Measurements from ENCODE around the gene MARCO. TPM values are rescaled to one million over a fixed set of nuclear protein-coding genes. Genes with fewer than 3 reads are reported as not detected.
A peak's percentile ranks its signal among the peaks of the same experiment; 100 is the strongest.

The MARCO gene
- total and polyA plus RNA-seq, 3 donors from 2014 or later = 0.55 to 16.0 (median 0.74) TPM

- H3K9me3 ChIP-seq = no peaks in the 10 kb centered on the region
- DNase-seq = peak; percentile 7
- H3K27me3 ChIP-seq = no peaks in the 10 kb centered on the region
- no peaks in the 10 kb centered on the region for H3K36me3 ChIP-seq (ENCODE audit: low read depth, missing control alignments)
- no peak overlapping the region for H3K4me3 ChIP-seq
- no peak overlapping the region for H3K27ac ChIP-seq
- WGBS, 2 donors = 87 to 89% methylated on average over 3 of the region's 3 CpGs
- TF ChIP-seq CTCF (IDR thresholded peaks at IDR 0.05) = no peak
- no peak for TF ChIP-seq POLR2A (IDR thresholded peaks at IDR 0.05)
- H3K4me1 ChIP-seq = no peaks in the 10 kb centered on the region
- intact Hi-C loops (cut with DNase I; ENCODE audit: low total_unique reads) = no loop called here
Observed at GRCh38 chr2:119004602-119005001, 62.6 kb downstream of the MARCO start.

DNA sequence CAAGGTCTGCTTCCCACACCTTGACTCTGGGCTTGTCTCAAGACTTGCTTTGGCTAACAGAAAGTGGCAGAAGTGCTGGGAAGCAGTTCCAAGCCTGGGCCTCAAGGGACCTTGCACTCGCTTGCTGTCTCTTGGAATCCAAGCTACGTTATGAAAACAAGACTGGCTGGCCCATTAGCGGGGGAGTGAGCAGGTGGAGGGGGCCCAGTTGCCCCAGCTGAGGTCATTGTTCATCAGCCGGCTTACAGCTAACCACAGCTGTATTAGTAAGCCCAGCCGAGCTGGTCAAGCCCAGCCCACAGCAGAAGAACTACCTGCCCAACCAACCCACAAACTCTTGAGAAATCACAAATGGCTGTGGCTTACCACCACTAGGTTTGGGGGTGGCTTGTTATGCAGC lies 63.1 kb downstream of the MARCO start:
- no peaks in the 10 kb centered on the region for H3K36me3 ChIP-seq (ENCODE audit: low read depth, missing control alignments)
- peak; percentile 1 for DNase-seq
- no peak overlapping the region for H3K4me3 ChIP-seq
- 40 to 82% methylated on average over 2 to 5 of the region's 5 CpGs for WGBS, 2 donors
- TF ChIP-seq POLR2A (IDR thresholded peaks at IDR 0.05) = no peak
- no peak for TF ChIP-seq CTCF (IDR thresholded peaks at IDR 0.05)
- H3K27ac ChIP-seq = no peak overlapping the region
- H3K27me3 ChIP-seq = no peaks in the 10 kb centered on the region
- intact Hi-C loops (cut with DNase I; ENCODE audit: low total_unique reads) = no loop called here
- no peaks in the 10 kb centered on the region for H3K9me3 ChIP-seq
- no peaks in the 10 kb centered on the region for H3K4me1 ChIP-seq

- no peak overlapping the region for H3K4me3 ChIP-seq
- 82 to 83% methylated on average over 1 to 6 of the region's 6 CpGs for WGBS, 2 donors
- no peaks in the 10 kb centered on the region for H3K36me3 ChIP-seq (ENCODE audit: low read depth, missing control alignments)
Observed at GRCh38 chr2:119005555-119005954, 63.6 kb downstream of the MARCO start.

GRCh38 chr2:119006441-119006840 lies 64.4 kb downstream of the MARCO start:
- H3K4me1 ChIP-seq = no peaks in the 10 kb centered on the region
- no peak overlapping the region for H3K4me3 ChIP-seq
- H3K9me3 ChIP-seq = no peaks in the 10 kb centered on the region
- no peaks in the 10 kb centered on the region for H3K36me3 ChIP-seq (ENCODE audit: low read depth, missing control alignments)
- no peak for DNase-seq
- no peak for TF ChIP-seq CTCF (IDR thresholded peaks at IDR 0.05)
- no peak for TF ChIP-seq POLR2A (IDR thresholded peaks at IDR 0.05)
- no peaks in the 10 kb centered on the region for H3K27me3 ChIP-seq
- WGBS, 2 donors = 81 to 83% methylated on average over 7 of the region's 7 CpGs
- H3K27ac ChIP-seq = no peak overlapping the region
- intact Hi-C loops (cut with DNase I; ENCODE audit: low total_unique reads) = no loop called here

More at GRCh38 chr2:119005555-119005954, 63.6 kb downstream of the MARCO start:
- peak; percentile 4 for DNase-seq
- Histone ChIP-seq H3K27ac (no peak overlapping the region), H3K27me3 (no peaks in the 10 kb centered on the region), H3K9me3 (no peaks in the 10 kb centered on the region), H3K4me1 (no peaks in the 10 kb centered on the region)
- intact Hi-C loops (cut with DNase I; ENCODE audit: low total_unique reads) = no loop called here
- TF ChIP-seq POLR2A (IDR thresholded peaks at IDR 0.05) = no peak
- no peak for TF ChIP-seq CTCF (IDR thresholded peaks at IDR 0.05)

DNA sequence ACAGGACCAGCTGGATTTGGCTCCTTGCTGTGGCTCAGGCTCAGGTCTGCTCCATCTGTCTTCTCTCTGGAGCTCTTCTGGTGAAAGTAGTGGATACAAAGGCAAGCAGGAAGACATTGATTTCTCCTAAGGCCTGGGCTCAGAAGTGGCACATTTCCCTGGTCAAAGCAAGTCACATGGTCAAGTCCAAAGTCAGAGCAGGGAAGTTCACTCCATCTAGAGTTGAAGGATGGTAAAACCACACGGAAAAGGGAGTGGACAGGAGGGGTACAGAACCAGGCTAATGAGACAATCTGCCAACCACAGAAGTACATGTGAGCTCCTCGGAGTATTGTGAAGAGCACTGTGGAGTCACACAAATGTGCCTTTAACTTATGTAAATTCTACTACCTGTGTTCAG lies 66.1 kb downstream of the MARCO start:
- H3K4me3 ChIP-seq = no peak overlapping the region
- H3K9me3 ChIP-seq = no peaks in the 10 kb centered on the region
- H3K27me3 ChIP-seq = no peaks in the 10 kb centered on the region
- intact Hi-C loops (cut with DNase I; ENCODE audit: low total_unique reads) = no loop called here
- TF ChIP-seq CTCF (IDR thresholded peaks at IDR 0.05) = no peak
- TF ChIP-seq POLR2A (IDR thresholded peaks at IDR 0.05) = no peak
- no peaks in the 10 kb centered on the region for H3K36me3 ChIP-seq (ENCODE audit: low read depth, missing control alignments)
- 65 to 69% methylated on average over 2 of the region's 2 CpGs for WGBS, 2 donors
- no peak for DNase-seq
- no peak overlapping the region for H3K27ac ChIP-seq
- H3K4me1 ChIP-seq = no peaks in the 10 kb centered on the region
